HepG2 (cell line): ENCODE results near the gene CD68. TPM values are rescaled to one million over a fixed set of nuclear protein-coding genes. Genes with fewer than 3 reads are reported as not detected.

Source experiments
- AGO2 ChIP-seq: fragments of 200-400 bp; formaldehyde crosslinking; optimal IDR thresholded peaks from 2 replicates; pipeline ENCODE3; 2017; ENCODE audit warnings: mild to moderate bottlenecking, low read depth, low read length, moderate library complexity
- AKNA ChIP-seq: sonication (generic); formaldehyde crosslinking; IDR thresholded peaks from 2 replicates; pipeline ENCODE4 v1.4.0; 2020; ENCODE audit warnings: missing genetic modification reagents, borderline replicate concordance
- ATF3 ChIP-seq: sonication (generic); formaldehyde crosslinking; IDR thresholded peaks from 2 replicates; pipeline ENCODE4 v1.4.0; 2020; ENCODE audit warnings: missing genetic modification reagents
- ATF7-NPFF ChIP-seq: sonication (generic); formaldehyde crosslinking; IDR thresholded peaks from 2 replicates; pipeline ENCODE4 v1.8.1; 2023; ENCODE audit warnings: mild to moderate bottlenecking, low read depth, missing genetic modification reagents, moderate library complexity
- FOXK1 ChIP-seq: sonication (generic); formaldehyde crosslinking; IDR thresholded peaks from 2 replicates; pipeline ENCODE4 v1.4.0; 2020; ENCODE audit warnings: low read depth, missing genetic modification reagents, borderline replicate concordance
- FOXK2 ChIP-seq: fragments of 450-650 bp; IDR thresholded peaks from 2 replicates; pipeline ENCODE4 v1.6.1; 2016
- FOXO1 ChIP-seq: sonication (generic); formaldehyde crosslinking; IDR thresholded peaks from 2 replicates; pipeline ENCODE4 v1.4.0; 2020; ENCODE audit warnings: missing genetic modification reagents
- HNRNPLL ChIP-seq: fragments of 200-400 bp; formaldehyde crosslinking; IDR thresholded peaks from 2 replicates; pipeline ENCODE4 v1.6.1; 2017; ENCODE audit warnings: mild to moderate bottlenecking, low read depth, low read length; ENCODE audit not compliant: poor library complexity, severe bottlenecking
- HOXA5 ChIP-seq: sonication (generic); formaldehyde crosslinking; IDR thresholded peaks from 2 replicates; pipeline ENCODE4 v1.4.0; 2020; ENCODE audit warnings: missing genetic modification reagents
- JARID2 ChIP-seq: sonication (generic); formaldehyde crosslinking; IDR thresholded peaks from 2 replicates; pipeline ENCODE4 v1.8.1; 2023; ENCODE audit warnings: missing genetic modification reagents, inconsistent platforms; ENCODE audit not compliant: insufficient replicate concordance
- KDM5B ChIP-seq: sonication (generic); formaldehyde crosslinking; IDR thresholded peaks from 2 replicates; pipeline ENCODE4 v1.4.0; 2020; ENCODE audit warnings: missing genetic modification reagents, mild to moderate bottlenecking, borderline replicate concordance
- MXI1 ChIP-seq: IDR thresholded peaks from 3 replicates; pipeline ENCODE4 v1.6.1; 2012; ENCODE audit warnings: low read depth, low read length, inconsistent platforms, borderline replicate concordance
- NBN ChIP-seq: fragments of 450-650 bp; conservative IDR thresholded peaks from 2 replicates; pipeline ENCODE4 v1.6.1; 2017
- RBFOX2 ChIP-seq: fragments of 200-400 bp; formaldehyde crosslinking; IDR thresholded peaks from 2 replicates; pipeline ENCODE4 v1.6.1; 2017; ENCODE audit warnings: low read depth, mild to moderate bottlenecking, low read length
- SMAD3 ChIP-seq: sonication (generic); formaldehyde crosslinking; IDR thresholded peaks from 2 replicates; pipeline ENCODE4 v1.4.0; 2020; ENCODE audit warnings: missing genetic modification reagents
- SNAPC5 ChIP-seq: sonication (generic); formaldehyde crosslinking; IDR thresholded peaks from 2 replicates; pipeline ENCODE4 v1.8.1; 2023; ENCODE audit warnings: mild to moderate bottlenecking, missing genetic modification reagents, borderline replicate concordance
- TFDP2 ChIP-seq: sonication (generic); formaldehyde crosslinking; IDR thresholded peaks from 2 replicates; pipeline ENCODE4 v1.4.0; 2020; ENCODE audit warnings: missing genetic modification reagents
- ZBTB8A ChIP-seq: sonication (generic); formaldehyde crosslinking; IDR thresholded peaks from 2 replicates; pipeline ENCODE4 v1.4.0; 2020; ENCODE audit warnings: mild to moderate bottlenecking, low read depth, missing genetic modification reagents, borderline replicate concordance
- ZFP1 ChIP-seq: IDR thresholded peaks from 2 replicates; pipeline ENCODE4 v1.6.1; 2016
- ZNF224 ChIP-seq: sonication (generic); formaldehyde crosslinking; IDR thresholded peaks from 2 replicates; pipeline ENCODE4 v1.5.0; 2020; ENCODE audit warnings: mild to moderate bottlenecking, missing genetic modification reagents
- ZNF652 ChIP-seq: IDR thresholded peaks from 2 replicates; pipeline ENCODE4 v1.6.1; 2016; ENCODE audit warnings: low read depth, borderline replicate concordance
- ZNF660 ChIP-seq: sonication (generic); formaldehyde crosslinking; IDR thresholded peaks from 2 replicates; pipeline ENCODE4 v1.5.1; 2020; ENCODE audit warnings: mild to moderate bottlenecking, low read depth, missing genetic modification reagents, borderline replicate concordance
- ZNF878 ChIP-seq: sonication (generic); formaldehyde crosslinking; IDR thresholded peaks from 2 replicates; pipeline ENCODE4 v1.8.1; 2023; ENCODE audit warnings: mild to moderate bottlenecking, missing genetic modification reagents, moderate library complexity
- polyA plus RNA-seq, 8 experiments: library from polyadenylated mRNA; depleted of rRNA in 3 of 8; stranded (reverse) in 7 of 8; unstranded in 1 of 8; fragments of >200 nt; fragmentation: Illumina TruSeq in 4 of 8; extraction: Trizol in 4 of 8; gene quantifications; 2 replicates each; pipeline versions ENCODE4 v1.2.1 to v1.2.3, GENCODE V29; 2011 to 2016; ENCODE audit warnings: low read depth in 4 of 8, missing spikeins in 1 of 8, mixed read lengths in 1 of 8; ENCODE audit not compliant: insufficient read depth in 1 of 8
- total RNA-seq, 5 experiments: library from RNA; depleted of rRNA; stranded (reverse); fragments of >200 nt; fragmentation: Illumina TruSeq; extraction: Trizol; gene quantifications; 2 replicates each; pipeline ENCODE4 v1.2.3, GENCODE V29; 2016; ENCODE audit warnings: low read depth in 1 of 5

CD68 gene
- total and polyA plus RNA-seq, 2 of the 13 experiments (the other 11 are each of a cell fraction or from before 2014, with no cell fraction given), result 10.3 to 104 TPM

GRCh38 chr17:7572588-7573323, 6.7 kb upstream of the CD68 start (continued):
- peak; percentile 11; the same call in 1 of the 2 replicates for TF ChIP-seq ZNF652 (CRISPR knock-in tag)
- TF ChIP-seq AKNA (CRISPR knock-in tag), result peak; percentile 32; the same call in 1 of the 2 replicates
- TF ChIP-seq FOXK1 (CRISPR knock-in tag), result no peak; the same call in 1 of the 2 replicates
- no peak for TF ChIP-seq ZFP1
- TF ChIP-seq ZNF224 (CRISPR knock-in tag), result peak; percentile 92
- TF ChIP-seq NBN, result no peak
- peak; percentile 41 for TF ChIP-seq HNRNPLL
- TF ChIP-seq FOXO1 (CRISPR knock-in tag), result no peak
- no peak for TF ChIP-seq ZNF878
- peak; percentile 99 for TF ChIP-seq RBFOX2
- TF ChIP-seq ZBTB8A, result peak; percentile 61; the same call in 1 of the 2 replicates
- TF ChIP-seq ATF3 (CRISPR knock-in tag), result 0 out of 2 replicates have a peak, but pooled peaks have one; percentile 30
- TF ChIP-seq FOXK2, result no peak
- no peak; the same call in 1 of the 2 replicates for TF ChIP-seq ZNF660 (CRISPR knock-in tag)
- TF ChIP-seq SMAD3 (CRISPR knock-in tag), result peak; percentile 6; the same call in 1 of the 2 replicates
- TF ChIP-seq SNAPC5, result peak; percentile 22; the same call in 1 of the 2 replicates
- peak; percentile 100 for TF ChIP-seq AGO2
- peak; percentile 36; the same call in 1 of the 2 replicates for TF ChIP-seq KDM5B (CRISPR knock-in tag)
- TF ChIP-seq TFDP2 (CRISPR knock-in tag), result 0 out of 2 replicates have a peak, but pooled peaks have one; percentile 11
- peak; percentile 59 for TF ChIP-seq JARID2 (CRISPR knock-in tag)
- no peak; the same call in 2 of the 3 replicates for TF ChIP-seq MXI1
- TF ChIP-seq HOXA5 (CRISPR knock-in tag), result peak; percentile 94
- no peak; the same call in 1 of the 2 replicates for TF ChIP-seq ATF7-NPFF (CRISPR knock-in tag)
